ENCODE results near the gene ANTXR1.

- TF ChIP-seq CREB1 (IDR thresholded peaks at IDR 0.05) = no peak
- TF ChIP-seq BRCA1 (IDR thresholded peaks at IDR 0.05; ENCODE audit: low read depth, low read length) = no peak
These were observed 167.2 kb downstream of the ANTXR1 start for GRCh38 chr2:69180227-69180626.

Measured in H1 (cell line).